DOHH2 (cell line): ENCODE measurements around the gene KIF26A.

ENCODE experiments used
- EZH2phosphoT487 ChIP-seq: fragments of 200-600 bp; sonication (generic); IDR thresholded peaks from 2 replicates; pipeline ENCODE4 v1.6.1; 2017; ENCODE audit warnings: borderline replicate concordance, mild to moderate bottlenecking, antibody characterized with exemption, low read length, moderate library complexity, mixed read lengths
- TF ChIP-seq, protein P1 (sequence below): fragments of 200-600 bp; sonication (generic); IDR thresholded peaks from one replicate; pipeline ENCODE4 v1.5.1; 2014; ENCODE audit warnings: antibody characterized with exemption, mild to moderate bottlenecking, low read depth, low read length; ENCODE audit not compliant: poor library complexity, severe bottlenecking

DNA sequence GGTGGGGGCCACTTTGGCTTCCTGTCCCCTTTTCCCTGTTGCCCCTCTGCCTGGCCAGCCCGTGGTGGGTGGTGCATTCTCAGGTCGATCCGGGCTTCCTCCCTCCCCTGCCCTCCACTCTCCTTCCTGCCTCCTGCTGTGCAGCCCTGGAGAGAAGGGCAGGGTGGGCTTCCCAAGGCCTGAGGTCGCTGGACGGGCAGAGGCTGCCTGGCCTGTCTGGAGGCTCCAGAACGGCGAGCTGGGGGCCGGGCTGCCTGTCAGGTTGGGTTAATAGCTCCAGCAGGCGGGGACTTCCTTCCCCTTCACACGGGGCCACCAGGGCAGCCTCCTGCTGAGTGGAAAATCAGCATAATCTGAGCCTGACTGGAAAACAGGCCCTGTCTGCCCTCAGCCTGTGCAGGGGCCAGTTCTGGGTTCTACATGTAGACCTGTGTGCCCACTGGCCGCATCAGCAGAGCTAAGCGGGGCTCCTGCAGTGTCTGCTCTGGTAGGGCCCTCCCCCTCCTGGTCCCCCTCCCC, 11.3 kb downstream of the KIF26A start:
- no peak for TF ChIP-seq EZH2phosphoT487
- TF ChIP-seq, protein P1, sequence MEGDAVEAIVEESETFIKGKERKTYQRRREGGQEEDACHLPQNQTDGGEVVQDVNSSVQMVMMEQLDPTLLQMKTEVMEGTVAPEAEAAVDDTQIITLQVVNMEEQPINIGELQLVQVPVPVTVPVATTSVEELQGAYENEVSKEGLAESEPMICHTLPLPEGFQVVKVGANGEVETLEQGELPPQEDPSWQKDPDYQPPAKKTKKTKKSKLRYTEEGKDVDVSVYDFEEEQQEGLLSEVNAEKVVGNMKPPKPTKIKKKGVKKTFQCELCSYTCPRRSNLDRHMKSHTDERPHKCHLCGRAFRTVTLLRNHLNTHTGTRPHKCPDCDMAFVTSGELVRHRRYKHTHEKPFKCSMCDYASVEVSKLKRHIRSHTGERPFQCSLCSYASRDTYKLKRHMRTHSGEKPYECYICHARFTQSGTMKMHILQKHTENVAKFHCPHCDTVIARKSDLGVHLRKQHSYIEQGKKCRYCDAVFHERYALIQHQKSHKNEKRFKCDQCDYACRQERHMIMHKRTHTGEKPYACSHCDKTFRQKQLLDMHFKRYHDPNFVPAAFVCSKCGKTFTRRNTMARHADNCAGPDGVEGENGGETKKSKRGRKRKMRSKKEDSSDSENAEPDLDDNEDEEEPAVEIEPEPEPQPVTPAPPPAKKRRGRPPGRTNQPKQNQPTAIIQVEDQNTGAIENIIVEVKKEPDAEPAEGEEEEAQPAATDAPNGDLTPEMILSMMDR, result no peak
